NT2/D1 (cell line): ENCODE data around the gene ELFN2.

Source experiments
- SUZ12 ChIP-seq: IDR thresholded peaks from 2 replicates; pipeline ENCODE4 v1.6.1; 2011; ENCODE audit not compliant: insufficient read length, insufficient read depth; ENCODE audit errors: extremely low read depth
- YY1 ChIP-seq: IDR thresholded peaks from 2 replicates; pipeline ENCODE4 v1.6.1; 2011; ENCODE audit not compliant: insufficient read length, insufficient read depth

GRCh38 chr22:37461961-37462360 lies 34.7 kb upstream of the ELFN2 start:
- TF ChIP-seq SUZ12 (no peak), YY1 (no peak)
